Colonic mucosa (tissue), 4 donors: ENCODE results near the gene QSER1. TPM values are rescaled to one million over a fixed set of nuclear protein-coding genes. Genes with fewer than 3 reads are reported as not detected.

Source experiments
- DNase-seq: peaks from one replicate; pipeline ENCODE4 v3.0.0-alpha.2; 2020
- H3K27ac ChIP-seq: fragments of 200-600 bp; one replicate; pipeline ENCODE4 v1.8.0; 2021
- H3K27me3 ChIP-seq: fragments of 200-600 bp; one replicate; pipeline ENCODE4 v1.8.0; 2021
- H3K36me3 ChIP-seq: fragments of 200-600 bp; one replicate; pipeline ENCODE4 v1.8.0; 2021
- H3K4me1 ChIP-seq: fragments of 200-600 bp; one replicate; pipeline ENCODE4 v1.8.0; 2021; ENCODE audit warnings: mild to moderate bottlenecking
- H3K4me3 ChIP-seq: fragments of 200-600 bp; one replicate; pipeline ENCODE4 v1.8.0; 2021
- H3K9ac ChIP-seq, 2 donors: one replicate each; pipeline ENCODE4 v1.7.0; 2013; ENCODE audit warnings: control low read depth in 2 of 2, low read depth in 2 of 2, low read length in 2 of 2
- H3K9me3 ChIP-seq: fragments of 200-600 bp; one replicate; pipeline ENCODE4 v1.8.0; 2021
- intact Hi-C: fragments of 100-400 bp; cut with DNase I; formaldehyde crosslinking; loops from one replicate; pipeline ENCODE4 v1.14.1; 2022
- total RNA-seq, 2 donors: library from RNA; stranded (reverse); fragmentation: NEBNext Ultra II Directional in 1 of 2; extraction: Animal tissue kit (Norgen Biotek cat#: 25700) in 1 of 2; gene quantifications; one replicate each; pipeline ENCODE4 v1.2.1, GENCODE V29; 2021
- TF ChIP-seq, protein P1 (sequence below): fragments of 200-600 bp; IDR thresholded peaks from one replicate; pipeline ENCODE4 v1.8.0; 2022; ENCODE audit warnings: antibody characterized with exemption, mild to moderate bottlenecking
- donor health status: healthy.
- donor health status: DM: no; HTN: no; CAD: no.
- donor health status: DM: no; HTN: no; CAD: no.

The QSER1 gene
- total RNA-seq, 2 donors from 2014 or later: 25.3 to 25.9 TPM

DNA sequence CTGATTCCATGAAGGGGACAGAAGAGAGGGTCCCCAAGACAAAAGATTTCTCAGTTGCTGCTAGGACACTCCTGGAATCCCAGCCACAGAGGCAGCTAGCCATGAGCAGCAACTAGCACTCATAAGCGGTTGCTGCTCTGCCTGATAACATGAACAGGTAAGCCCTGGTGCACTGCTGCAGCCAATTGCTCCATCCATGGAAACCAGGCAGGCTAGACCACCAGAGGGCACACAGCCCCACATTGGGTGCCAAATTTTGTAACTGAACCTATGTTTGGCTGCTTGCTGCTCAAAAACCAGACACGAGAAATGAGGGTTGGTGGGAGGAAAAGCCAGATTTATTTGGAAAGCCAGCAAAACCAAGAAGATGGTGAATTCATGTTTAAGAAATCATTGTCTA, 21.9 kb upstream of the QSER1 start:
- TF ChIP-seq, protein P1, sequence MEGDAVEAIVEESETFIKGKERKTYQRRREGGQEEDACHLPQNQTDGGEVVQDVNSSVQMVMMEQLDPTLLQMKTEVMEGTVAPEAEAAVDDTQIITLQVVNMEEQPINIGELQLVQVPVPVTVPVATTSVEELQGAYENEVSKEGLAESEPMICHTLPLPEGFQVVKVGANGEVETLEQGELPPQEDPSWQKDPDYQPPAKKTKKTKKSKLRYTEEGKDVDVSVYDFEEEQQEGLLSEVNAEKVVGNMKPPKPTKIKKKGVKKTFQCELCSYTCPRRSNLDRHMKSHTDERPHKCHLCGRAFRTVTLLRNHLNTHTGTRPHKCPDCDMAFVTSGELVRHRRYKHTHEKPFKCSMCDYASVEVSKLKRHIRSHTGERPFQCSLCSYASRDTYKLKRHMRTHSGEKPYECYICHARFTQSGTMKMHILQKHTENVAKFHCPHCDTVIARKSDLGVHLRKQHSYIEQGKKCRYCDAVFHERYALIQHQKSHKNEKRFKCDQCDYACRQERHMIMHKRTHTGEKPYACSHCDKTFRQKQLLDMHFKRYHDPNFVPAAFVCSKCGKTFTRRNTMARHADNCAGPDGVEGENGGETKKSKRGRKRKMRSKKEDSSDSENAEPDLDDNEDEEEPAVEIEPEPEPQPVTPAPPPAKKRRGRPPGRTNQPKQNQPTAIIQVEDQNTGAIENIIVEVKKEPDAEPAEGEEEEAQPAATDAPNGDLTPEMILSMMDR: no peak
- Histone ChIP-seq H3K9ac (no peak overlapping the region), H3K4me1 (no peaks in the 10 kb centered on the region), H3K27ac (no peak overlapping the region), H3K36me3 (no peaks in the 10 kb centered on the region), H3K9me3 (no peaks in the 10 kb centered on the region), H3K4me3 (no peak overlapping the region), H3K27me3 (no peaks in the 10 kb centered on the region)
- intact Hi-C loops: no loop called here
- no peak for DNase-seq

DNA sequence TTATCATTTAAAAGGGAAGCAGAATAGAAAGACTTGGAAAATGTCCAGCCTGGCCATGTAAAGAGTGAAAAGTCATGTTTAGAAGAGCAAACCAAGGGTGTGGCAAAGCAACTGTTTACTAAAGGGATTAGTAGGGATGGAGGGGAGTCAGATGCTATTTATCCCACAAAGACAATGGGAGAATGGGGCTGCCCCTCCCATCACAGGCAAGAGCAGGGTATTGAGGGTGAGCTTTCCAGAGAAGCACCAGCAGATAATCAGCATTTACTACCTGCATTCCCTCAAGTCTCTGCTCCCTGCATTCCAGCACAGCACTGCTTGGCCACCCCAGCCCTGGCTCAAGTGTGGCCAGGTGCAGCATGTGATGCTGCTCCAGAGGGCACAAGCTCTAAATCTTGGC, 18.5 kb upstream of the QSER1 start:
- H3K9ac ChIP-seq: no peak overlapping the region
- DNase-seq: no peak
- intact Hi-C loops: no loop called here

DNA sequence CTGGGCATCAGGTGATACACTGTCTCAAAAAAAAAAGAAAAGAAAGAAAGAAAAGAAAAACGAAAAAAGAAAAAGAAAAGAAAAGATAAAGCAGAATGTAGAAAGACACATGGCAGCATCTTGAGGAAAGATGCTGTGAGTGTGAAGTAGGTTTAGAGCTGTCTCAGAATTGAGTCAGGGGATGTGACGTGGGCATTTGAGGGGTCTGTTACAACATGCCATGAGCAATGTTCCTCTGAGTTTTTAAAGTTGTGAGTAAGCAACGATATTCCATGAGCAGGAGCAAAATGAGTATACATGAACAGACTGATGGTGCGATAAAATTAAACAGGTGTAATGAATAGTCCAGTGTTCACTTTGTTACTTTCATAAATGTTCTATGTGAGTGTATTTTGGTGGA, 11.3 kb upstream of the QSER1 start:
- Histone ChIP-seq H3K9ac (no peak overlapping the region), H3K4me1 (no peaks in the 10 kb centered on the region), H3K36me3 (no peaks in the 10 kb centered on the region), H3K9me3 (no peaks in the 10 kb centered on the region), H3K4me3 (no peak overlapping the region), H3K27ac (no peak overlapping the region), H3K27me3 (no peaks in the 10 kb centered on the region)
- intact Hi-C loops: no loop called here
- TF ChIP-seq, protein P1: no peak
- DNase-seq: no peak

More for the DNA sequence above, 18.5 kb upstream of the QSER1 start:
- H3K27me3 ChIP-seq: no peaks in the 10 kb centered on the region
- H3K27ac ChIP-seq: no peak overlapping the region
- H3K4me3 ChIP-seq: no peak overlapping the region
- H3K4me1 ChIP-seq: no peaks in the 10 kb centered on the region
- H3K36me3 ChIP-seq: no peaks in the 10 kb centered on the region
- H3K9me3 ChIP-seq: no peaks in the 10 kb centered on the region
- TF ChIP-seq, protein P1: no peak

DNA sequence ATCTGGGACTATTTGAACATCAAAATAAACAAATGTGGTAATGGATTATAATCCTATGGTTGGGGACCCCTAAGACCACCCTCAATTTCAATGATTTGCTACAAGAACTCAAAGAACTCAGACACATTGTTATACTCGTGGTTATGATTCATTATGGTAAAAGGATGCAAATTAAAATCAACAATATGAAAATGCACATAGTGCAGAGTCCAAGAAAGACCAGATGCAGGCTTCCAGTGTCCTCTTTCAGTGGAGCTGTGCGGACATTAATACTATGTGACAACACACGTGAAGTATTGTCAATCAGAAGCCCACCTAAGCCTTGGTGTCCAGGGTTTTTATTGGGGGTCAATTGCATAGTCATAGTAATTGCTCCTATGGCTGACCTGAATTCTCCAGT, 9.2 kb upstream of the QSER1 start:
- no peaks in the 10 kb centered on the region for H3K9me3 ChIP-seq
- TF ChIP-seq, protein P1: no peak
- H3K9ac ChIP-seq: no peak overlapping the region
- H3K27ac ChIP-seq: no peak overlapping the region
- H3K4me3 ChIP-seq: no peak overlapping the region
- no peaks in the 10 kb centered on the region for H3K27me3 ChIP-seq
- intact Hi-C loops: no loop called here
- no peaks in the 10 kb centered on the region for H3K36me3 ChIP-seq
- no peaks in the 10 kb centered on the region for H3K4me1 ChIP-seq
- no peak for DNase-seq

DNA sequence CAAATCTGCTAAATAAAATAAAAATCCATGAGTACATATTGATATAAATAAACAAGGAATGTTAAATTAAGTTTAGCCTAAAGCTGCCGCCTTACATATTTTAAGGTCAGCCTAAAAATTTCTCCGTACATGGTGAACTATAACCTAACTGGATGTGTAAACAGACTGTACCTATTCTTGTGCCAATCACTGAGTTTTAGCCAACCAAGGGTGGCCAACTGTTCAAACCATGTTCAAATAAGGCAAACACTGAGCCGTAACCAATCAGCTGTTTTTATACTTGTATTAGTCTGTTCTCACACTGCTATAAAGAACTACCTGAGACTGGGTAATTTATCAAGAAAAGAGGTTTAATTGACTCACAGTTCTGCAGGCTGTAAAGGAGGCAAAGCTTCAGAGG, 8.6 kb upstream of the QSER1 start:
- Histone ChIP-seq H3K9me3 (no peaks in the 10 kb centered on the region), H3K4me3 (no peak overlapping the region), H3K4me1 (no peaks in the 10 kb centered on the region), H3K27me3 (no peaks in the 10 kb centered on the region), H3K27ac (no peak overlapping the region), H3K36me3 (no peaks in the 10 kb centered on the region), H3K9ac (no peak overlapping the region)
- intact Hi-C loops: no loop called here
- TF ChIP-seq, protein P1: no peak
- DNase-seq: no peak
